HG03558 (cell line): ENCODE results near the gene KLHL36.
"Not testable (repeated sequence)": the region's sequence is repeated elsewhere in the genome, so short reads cannot be mapped to it uniquely, and the experiment has no call there.

Experiments
- ATAC-seq: cut with Tn5 transposase; IDR thresholded peaks from one replicate; pipeline ENCODE4 v1.9.1; 2021; ENCODE audit warnings: moderate number of reproducible peaks; ENCODE audit not compliant: unreplicated experiment; ENCODE audit errors: extremely low read depth

Gene KLHL36

DNA sequence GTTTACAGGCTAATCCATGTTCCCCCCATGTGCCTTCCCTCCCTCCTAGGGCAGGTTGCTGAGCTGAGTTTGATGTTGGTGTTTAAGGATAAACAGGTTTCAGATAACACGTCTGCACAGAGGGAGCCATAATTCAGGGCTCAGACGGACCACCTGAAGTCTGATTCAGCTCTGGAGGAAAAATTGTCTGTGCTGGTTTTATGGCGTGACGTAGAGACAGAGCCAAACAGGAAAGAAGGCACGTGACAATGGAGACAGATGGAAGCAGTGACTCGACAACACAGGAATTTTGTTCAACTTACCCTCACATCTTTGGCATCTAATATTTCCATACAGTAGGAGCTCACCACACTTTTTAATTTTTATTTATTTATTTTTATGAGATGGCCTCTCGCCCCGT lies 40.8 kb downstream of the KLHL36 start:
- ATAC-seq: no peak

DNA sequence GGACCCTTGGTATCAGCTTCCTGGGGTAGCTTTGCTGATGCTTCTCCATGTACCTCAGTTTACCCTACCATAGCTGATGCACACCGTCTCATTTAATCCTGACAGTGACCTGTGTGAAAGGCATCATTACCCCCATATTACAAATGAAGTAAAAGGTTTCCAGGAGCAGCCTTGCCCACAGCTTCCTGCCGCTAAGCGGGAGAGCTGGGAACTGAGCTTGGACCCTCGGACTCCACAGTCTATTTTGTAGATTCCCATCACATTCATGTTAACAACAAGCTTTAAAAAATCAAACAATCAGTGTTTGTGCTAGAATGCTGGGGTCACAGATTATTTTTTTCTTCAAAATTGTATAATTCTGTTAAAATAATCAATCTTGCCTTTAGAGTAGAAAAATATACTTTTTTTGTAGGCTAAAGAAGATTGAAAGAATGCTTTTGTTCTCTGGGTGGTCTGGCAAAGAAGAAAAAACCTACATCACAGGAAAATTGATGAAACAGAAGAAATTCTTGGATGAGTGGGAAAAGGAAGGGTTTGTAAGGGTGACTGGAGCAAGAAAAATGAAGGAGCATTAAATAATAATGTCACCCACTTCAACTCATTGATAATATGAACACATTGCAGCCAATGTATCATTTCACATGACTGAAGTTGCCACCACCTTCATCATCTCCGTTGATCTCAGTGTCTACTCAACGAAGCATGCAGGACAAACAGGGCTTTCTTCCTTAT lies 41.9 kb downstream of the KLHL36 start:
- ATAC-seq: no peak

GRCh38 chr16:84692451-84693214 lies 44.3 kb downstream of the KLHL36 start:
- ATAC-seq: no peak

DNA sequence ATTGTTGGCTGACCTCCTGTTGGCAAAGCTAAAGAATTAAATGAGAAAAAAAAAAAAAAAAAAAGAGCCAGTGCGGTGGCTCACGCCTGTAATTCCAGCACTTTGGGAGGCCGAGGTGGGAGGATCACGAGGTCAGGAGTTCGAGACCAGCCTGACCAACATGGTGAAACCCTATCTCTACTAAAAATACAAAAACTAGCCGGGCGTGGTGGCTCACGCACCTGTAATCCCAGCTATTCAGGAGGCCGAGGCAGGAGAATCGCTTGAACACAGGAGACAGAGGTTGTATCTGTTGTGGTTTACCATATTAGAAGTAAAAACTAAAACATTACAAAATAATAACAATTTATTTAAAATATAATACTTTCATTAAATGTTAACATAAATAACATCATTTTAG lies 45.6 kb downstream of the KLHL36 start:
- ATAC-seq: not testable (repeated sequence)

GRCh38 chr16:84694980-84695379 lies 46.7 kb downstream of the KLHL36 start:
- ATAC-seq: no peak

- ATAC-seq: no peak
Measured at GRCh38 chr16:84699147-84699711, 50.9 kb downstream of the KLHL36 start.

DNA sequence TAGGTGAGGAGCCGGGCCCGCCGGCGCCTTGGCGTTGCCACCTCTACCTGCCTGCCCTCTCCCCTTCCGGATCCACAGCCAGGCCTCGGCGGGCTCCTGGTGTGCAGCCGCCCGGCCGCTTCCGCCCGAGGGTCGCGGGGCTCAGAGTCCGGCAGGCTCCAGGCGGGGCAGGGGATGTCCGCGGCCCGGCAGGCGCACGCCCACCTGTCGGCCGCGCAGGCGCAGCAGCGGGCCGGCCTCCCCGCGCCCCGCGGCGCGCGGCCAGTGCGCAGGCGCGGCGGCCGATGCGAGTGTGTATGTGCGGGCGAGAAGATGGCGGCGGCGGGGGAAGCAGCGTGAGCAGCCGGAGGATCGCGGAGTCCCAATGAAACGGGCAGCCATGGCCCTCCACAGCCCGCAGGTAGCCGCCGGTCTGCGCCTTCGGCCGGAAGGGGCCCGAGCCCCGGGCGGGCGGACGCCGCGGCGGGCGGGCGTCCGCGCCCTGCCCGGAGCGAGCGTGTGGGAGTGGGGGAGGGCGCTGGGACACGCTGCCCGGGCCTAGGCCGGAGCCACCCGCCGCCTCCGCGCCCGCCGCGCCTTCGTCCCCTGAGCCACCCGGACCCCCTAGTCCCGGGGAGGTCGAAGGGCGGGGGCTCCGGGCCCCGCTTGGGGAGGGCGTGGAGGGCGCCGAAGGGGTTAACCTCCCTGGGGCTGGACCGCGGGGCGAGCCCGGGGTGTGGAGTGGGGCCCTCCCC lies 51.6 kb downstream of the KLHL36 start, which contains the start of gene USP10:
USP10 (plus strand) TSS at position 289 of the 734 bp plus-strand sequence; CDS start at position 380, 91 bp downstream.
- peak; percentile 64 for ATAC-seq

GRCh38 chr16:84700446-84701300 lies 52.4 kb downstream of the KLHL36 start:
- ATAC-seq: peak; percentile 13

GRCh38 chr16:84703681-84704080 lies 55.4 kb downstream of the KLHL36 start:
- ATAC-seq: no peak

DNA sequence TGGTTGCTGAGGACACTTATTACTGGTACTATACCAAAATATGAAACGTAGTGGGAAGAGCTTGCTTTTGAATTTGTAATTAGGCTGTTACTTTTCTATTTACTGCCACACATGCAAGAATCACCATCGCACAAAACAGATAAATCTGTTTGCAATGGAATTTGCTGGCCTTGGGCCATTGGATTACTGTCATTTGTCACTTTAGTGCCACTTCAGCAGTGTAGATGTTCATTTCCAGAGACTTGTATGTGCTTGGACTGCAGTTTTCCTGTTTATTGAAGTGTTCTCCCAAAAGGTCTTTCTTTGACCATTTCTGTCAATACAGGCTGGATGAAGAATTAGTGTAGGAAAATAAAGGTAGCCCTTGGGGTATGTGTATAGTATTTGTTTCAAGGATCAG lies 55.9 kb downstream of the KLHL36 start:
- no peak for ATAC-seq

DNA sequence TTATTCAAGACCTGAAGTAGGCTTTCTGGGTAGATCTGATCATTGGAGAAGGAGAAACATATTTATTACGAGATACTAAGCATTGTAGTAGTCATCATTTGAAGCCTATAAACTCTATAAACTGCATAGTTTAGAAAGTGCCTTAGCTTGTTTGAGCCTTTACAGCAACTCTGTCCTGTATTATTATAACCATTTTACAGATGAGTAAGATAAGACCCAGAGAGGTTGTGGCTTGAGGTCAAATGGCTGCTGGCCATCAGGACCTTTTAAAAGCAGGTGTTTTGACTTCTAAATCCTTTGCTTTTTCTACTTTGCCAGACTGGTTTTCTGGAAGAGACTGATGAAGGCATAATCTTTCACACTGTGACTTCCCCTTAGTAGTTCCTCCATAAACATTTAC lies 58.5 kb downstream of the KLHL36 start:
- no peak for ATAC-seq

DNA sequence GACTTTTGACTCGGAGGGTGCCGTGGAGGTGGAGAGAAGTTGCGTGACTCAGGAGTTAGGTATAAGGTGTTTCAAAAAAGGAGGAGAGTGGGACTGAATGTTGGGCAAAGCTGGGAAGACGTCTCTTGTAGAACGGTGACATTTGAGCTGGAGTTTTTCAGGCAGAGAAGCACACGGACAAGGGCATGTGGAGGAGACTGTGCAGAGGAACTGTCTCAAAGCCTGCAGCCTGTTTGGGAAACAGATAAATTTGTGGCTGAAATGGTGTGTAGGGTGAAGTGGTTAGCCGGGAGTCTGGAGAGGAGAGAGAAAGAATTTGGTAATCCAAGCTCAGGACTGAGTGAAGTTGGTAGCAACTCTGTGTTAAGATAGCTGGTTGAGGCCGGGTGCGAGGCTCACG lies 61.3 kb downstream of the KLHL36 start:
- no peak for ATAC-seq

DNA sequence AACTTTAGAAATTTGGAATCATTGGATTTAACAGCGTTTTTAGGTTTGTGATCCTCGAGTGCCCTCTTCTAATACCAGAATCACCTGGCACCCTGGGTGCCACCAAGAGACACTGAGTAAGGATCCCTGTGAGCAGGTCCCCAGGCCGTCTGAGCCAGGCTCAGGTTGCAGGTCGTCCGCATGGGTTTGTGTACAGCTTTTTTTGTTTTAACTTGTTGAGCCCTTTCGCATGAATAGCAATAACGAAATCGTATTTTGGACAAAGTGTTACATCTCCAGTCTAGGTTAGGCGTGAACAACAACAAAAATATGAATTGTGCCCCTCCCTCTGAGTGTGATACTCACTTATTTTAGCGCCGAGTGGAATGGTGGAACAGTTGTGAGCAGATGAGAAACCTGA lies 62.4 kb downstream of the KLHL36 start:
- ATAC-seq: no peak
